ENCODE data around the gene NR6A1.

GRCh38 chr9:124683043-124683442, 88.1 kb downstream of the NR6A1 start:
- TF ChIP-seq EZH2phosphoT487 (IDR thresholded peaks at IDR 0.05; ENCODE audit: borderline replicate concordance) (no peak), CTCF (conservative IDR thresholded peaks at IDR 0.05; ENCODE audit: low read length) (no peak)

Data from Loucy (cell line).